GM20000 (cell line): ENCODE measurements around the gene ZC3H18.

Source experiments
- DNase-seq: peaks from one replicate; pipeline ENCODE4 v3.0.0; 2012; ENCODE audit warnings: low spot score
- CTCF ChIP-seq: IDR thresholded peaks from 2 replicates; pipeline ENCODE4 v1.5.1; 2012; ENCODE audit warnings: mild to moderate bottlenecking, control low read depth; ENCODE audit errors: extremely low read depth, missing control alignments

Gene ZC3H18

GRCh38 chr16:88673716-88674379 is 103.6 kb downstream of the ZC3H18 start:
- no peak for TF ChIP-seq CTCF
- peak; percentile 64 for DNase-seq

- TF ChIP-seq CTCF, result no peak
Observed at GRCh38 chr16:88676502-88677242, 106.5 kb downstream of the ZC3H18 start.

DNA sequence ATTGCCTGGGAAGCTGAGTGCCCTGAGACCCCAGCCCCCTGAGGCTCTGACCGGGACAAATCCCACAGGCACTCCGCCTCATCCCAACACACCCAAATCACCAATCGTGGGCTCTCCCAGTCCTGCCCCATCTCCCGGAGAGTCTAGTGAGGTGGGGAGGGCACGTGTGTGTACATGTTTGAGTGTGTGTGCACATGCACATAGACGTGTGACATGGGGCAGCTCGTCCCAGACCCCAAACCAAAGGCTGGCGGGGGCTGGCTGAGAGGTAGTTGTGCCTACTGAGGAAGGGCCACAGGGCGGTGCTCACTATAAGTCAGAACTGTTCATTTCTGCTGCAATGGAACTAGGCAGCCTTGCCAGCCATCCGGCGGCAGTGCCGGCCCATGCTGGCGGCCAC is 107.5 kb downstream of the ZC3H18 start:
- DNase-seq, result no peak
- no peak for TF ChIP-seq CTCF

More at GRCh38 chr16:88676502-88677242, 106.5 kb downstream of the ZC3H18 start:
- DNase-seq, result no peak

GRCh38 chr16:88678224-88678979 is 108.2 kb downstream of the ZC3H18 start:
- DNase-seq, result no peak
- TF ChIP-seq CTCF, result no peak

- DNase-seq, result no peak
Observed at GRCh38 chr16:88680554-88681083, 110.4 kb downstream of the ZC3H18 start.

DNA sequence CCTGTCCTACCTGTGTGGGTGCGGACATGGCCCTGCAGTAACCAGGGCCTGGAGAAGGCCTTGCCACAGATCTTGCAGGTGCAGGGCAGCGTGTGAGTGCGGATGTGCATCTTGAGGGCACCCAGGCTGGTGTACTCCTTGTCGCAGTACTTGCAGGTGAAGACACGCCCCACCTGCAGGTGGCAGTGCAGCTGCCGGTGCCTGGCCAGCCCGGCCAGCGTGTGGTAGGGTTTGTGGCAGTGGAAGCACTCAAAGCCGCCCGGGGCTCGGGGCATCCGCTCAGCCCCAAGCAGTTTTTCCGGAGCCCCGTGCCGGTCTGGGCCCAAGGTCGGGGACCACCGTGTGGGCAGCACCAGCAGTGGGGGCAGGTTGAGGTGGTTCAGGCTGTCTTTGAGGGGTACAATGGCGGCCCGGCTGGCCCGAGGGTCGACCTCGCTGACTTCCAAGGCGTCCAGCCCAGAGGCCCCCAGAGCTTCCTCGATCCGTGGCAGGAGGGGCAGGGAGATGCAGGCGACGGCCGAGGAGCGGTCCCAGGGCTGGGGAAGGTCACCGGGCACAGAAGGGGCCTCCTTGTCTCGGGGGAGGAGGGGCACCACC is 111.0 kb downstream of the ZC3H18 start:
- DNase-seq, result peak; percentile 78

More at GRCh38 chr16:88680554-88681083, 110.4 kb downstream of the ZC3H18 start:
- no peak for TF ChIP-seq CTCF

More for the DNA sequence above, 111.0 kb downstream of the ZC3H18 start:
- peak; percentile 68 for TF ChIP-seq CTCF
